Activated CD8-positive, alpha-beta memory T cell treated with anti-CD3 and anti-CD28 coated beads for 36 hours (primary cell): ENCODE measurements around the gene BMP2. TPM values are rescaled to one million over a fixed set of nuclear protein-coding genes. Genes with fewer than 3 reads are reported as not detected.

Source experiments
- CTCF ChIA-PET: fragments of 350-600 bp; sonication (Branson Sonifier 250); formaldehyde crosslinking; loops from one replicate; lab custom pipeline; 2021; ENCODE audit warnings: antibody characterized with exemption; lab: Charles Lee
- POLR2A ChIA-PET: fragments of 350-600 bp; sonication (Branson Sonifier 250); formaldehyde crosslinking; loops from one replicate; lab custom pipeline; 2021; ENCODE audit warnings: antibody characterized with exemption; lab: Charles Lee
- total RNA-seq, 2 experiments: library from RNA; stranded (reverse); gene quantifications; one replicate each; pipeline ENCODE4 v1.2.3, GENCODE V29; 2021

BMP2 gene
- total RNA-seq, 2 experiments from 2014 or later = not detected

DNA sequence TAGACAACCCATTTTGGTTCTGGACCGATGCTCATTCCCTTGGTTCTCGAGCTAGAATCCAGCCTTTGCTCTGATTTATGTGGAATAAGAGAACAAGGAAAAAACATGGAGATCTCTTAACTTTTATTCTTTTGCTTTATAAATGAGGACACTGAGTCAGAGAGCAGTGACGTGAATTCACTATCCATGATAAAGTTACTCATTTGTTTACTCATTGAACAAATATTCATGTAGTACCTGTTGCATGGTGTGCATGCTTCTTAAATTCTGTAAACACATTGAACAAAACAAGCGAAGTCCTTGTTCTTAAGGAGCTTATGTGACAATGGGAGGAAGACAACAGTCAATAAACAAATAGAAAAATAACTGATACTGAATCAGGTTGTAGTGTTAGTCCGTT, 56.9 kb downstream of the BMP2 start:
- ChIA-PET CTCF (no interaction called here), POLR2A (no interaction called here)

DNA sequence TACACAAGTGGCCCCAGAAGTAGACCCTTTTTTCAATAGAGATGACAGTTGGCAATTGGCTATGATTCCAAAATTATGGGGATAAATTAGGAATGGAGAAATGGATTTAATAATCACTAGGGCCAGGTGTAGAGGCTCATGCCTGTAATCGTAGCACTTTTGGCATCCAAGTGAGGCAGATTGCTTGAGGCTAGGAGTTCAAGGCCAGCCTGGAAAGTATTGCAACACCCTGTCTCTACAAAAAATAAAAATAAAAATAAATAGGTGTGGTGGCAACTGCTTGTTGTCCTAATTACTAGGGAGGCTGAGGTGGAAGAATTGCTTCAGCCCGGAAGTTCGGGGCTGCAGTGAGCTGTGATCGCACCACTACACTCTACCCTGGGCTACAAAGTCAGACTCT, 60.0 kb downstream of the BMP2 start:
- ChIA-PET CTCF (no interaction called here), POLR2A (no interaction called here)

DNA sequence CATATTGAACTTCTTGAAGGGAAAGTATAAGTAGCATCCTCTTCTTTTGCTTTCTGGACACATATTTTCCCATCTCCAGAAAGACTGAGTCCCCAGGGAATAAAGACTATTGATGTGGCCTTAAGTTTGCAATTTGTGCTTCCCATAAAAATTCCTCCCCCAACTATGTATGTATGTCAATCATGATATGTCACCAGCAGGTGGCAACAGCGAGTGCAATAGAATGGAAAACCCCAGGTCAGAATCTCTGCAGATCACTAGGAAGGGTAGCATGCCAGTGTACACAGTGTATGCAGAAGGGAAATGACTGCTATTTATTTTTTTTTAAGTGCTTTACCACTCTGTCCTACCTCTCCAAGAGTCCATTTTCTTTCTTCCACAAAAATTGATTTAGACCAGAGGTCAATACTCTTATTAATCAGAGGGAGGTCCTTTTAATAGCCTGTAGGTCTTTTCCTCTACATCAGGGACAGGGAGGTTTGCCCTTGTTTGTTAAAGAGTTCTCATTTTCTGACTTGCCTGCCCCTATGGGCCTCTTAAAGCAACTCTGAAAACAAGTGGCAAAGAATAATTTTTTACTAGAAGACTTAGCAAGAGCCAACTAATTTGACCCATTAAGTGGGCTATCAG, 61.4 kb downstream of the BMP2 start:
- CTCF ChIA-PET = no interaction called here
- POLR2A ChIA-PET = no interaction called here

DNA sequence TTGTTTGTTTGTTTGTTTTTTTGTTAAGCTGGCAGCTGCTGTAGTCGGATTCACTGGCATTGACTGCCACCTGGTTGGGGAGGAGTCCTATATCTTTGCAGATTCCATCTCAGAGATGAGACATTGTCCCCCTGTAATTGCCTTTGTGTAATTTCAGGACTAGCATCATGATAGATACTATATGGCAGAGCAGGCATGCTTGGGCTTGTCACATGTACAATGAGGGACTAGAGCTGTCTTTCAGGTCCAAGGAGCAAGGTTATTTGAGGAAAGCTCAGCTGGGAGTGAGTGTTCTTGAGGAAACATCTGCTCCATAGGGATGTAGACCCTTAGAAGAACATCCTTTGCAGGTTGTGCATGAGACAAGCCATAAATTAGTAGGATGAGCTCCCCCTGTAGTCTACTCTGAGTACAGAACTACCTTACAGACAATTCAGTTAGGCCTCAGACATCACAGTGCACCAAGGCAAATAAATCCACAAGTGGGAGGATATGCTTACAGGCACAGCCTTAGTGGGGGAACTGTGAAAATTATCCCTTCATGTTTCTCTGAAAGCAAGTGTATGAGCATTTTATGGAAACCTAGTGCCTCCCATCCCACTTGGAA, 62.1 kb downstream of the BMP2 start:
- ChIA-PET POLR2A (no interaction called here), CTCF (no interaction called here)
